Stimulated activated CD8-positive, alpha-beta memory T cell treated with anti-CD3 and anti-CD28 coated beads, Interleukin-15, amount 100 ng/mL, for 24 hours (primary cell): ENCODE measurements around the gene AMACR.
"Not testable (repeated sequence)": the region's sequence is repeated elsewhere in the genome, so short reads cannot be mapped to it uniquely, and the experiment has no call there.

Source experiments
- DNase-seq: peaks from one replicate; pipeline ENCODE4 v3.0.0-alpha.2; 2020; ENCODE audit warnings: low read depth

Gene AMACR

DNA sequence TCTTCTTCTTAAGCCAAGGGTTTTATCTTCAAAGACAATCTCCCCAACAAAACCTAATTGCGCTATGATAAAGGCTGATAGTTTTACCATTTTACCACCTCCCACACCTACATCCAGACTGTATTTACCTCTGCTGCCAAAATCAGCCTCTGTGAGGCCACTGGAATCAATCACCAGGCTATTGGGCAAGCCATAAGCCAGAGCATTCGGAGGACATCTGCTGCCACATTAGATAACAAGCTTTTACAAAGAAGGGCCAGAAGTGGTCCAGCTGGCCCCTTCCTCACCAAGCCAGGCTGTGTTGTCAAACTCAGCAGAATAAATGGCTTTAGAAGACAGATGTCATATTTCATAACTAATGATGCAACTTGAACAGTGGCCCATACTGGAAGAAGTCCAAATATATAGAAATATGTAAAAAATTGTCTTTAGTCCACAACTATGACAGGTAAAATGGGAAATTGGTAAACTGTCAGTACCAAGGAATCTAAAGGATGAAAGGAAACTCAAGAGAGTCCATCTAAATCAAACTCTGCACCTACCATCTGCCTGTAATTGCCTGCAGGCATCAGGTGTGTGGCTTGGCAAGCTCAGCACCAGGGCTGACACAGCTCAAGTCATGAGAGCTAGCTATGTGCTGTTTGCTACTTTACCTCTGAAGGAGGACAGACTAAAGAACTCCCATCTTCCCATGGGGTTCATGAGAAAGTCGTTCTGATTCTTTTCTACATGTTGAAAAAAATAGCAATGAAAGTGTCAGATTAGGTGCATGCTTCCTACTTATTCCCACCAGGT, 39.4 kb downstream of the AMACR start:
- no peak for DNase-seq

GRCh38 chr5:33966805-33967204, 41.0 kb downstream of the AMACR start:
- no peak for DNase-seq

DNA sequence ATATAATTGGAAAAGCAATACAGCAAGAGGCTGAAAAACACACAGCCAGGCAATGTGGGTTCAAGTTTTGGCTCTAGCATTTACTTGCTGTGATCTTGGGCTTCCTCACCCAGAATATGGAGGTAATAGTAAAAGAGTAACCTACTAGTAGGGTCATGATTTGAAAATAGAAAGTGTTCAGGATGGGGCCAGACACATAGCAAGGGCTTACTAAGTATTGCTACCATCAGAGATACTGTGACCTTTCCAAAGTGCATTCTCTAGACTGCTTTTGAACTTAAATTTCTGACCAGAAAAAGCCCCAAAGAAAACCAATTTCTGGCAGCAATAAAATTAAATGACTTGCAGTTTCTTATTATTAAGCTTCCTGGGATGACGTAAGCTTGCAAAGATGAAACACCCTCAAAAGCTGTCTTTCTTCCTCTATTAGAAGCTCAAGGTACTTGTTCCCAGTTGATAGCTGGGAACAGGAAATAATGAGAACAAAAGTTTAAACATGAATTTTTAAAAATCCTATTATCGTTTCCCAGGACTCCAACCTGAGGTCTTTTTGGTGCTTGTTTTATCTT, 43.6 kb downstream of the AMACR start:
- DNase-seq: no peak

DNA sequence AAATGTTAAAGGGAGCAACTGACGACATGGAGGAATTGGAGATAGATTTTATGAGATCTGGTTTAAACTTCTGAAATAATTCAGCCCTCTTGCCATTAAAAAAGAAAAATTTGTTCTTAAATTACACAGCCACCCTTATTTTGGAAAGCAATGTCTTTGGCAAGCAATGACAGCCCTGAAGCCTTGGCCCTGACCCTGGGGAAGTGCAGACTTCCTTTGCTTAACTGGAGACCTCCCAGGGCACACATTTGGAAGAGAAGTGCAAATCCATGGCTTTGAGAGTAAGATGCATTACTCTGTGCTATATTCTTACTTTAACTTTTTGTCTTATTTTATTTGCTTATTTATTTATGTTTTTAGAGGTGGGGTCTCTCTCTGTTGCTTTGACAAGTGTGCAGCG, 49.7 kb downstream of the AMACR start:
- DNase-seq: no peak

- DNase-seq: no peak
These were observed 50.2 kb downstream of the AMACR start for GRCh38 chr5:33957577-33958150.

DNA sequence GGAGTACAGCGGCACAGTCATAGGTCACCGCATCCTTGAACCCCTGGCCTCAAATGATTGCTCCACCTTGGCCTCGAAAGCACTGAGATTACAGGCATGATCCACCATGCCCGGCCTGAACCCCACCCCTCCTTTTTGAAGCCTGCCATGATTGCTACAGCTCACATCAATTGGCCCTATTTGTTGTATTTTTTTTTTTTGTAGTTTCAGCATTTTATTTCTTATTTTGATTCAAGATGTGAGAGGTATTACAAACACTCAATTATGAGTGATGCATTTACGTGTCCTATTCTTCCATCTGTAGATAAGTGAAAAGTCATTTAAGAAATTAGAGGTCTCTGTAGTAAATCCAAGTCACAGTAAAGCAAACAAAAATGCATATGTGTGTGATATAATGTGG, 55.7 kb downstream of the AMACR start:
- not testable (repeated sequence) for DNase-seq

DNA sequence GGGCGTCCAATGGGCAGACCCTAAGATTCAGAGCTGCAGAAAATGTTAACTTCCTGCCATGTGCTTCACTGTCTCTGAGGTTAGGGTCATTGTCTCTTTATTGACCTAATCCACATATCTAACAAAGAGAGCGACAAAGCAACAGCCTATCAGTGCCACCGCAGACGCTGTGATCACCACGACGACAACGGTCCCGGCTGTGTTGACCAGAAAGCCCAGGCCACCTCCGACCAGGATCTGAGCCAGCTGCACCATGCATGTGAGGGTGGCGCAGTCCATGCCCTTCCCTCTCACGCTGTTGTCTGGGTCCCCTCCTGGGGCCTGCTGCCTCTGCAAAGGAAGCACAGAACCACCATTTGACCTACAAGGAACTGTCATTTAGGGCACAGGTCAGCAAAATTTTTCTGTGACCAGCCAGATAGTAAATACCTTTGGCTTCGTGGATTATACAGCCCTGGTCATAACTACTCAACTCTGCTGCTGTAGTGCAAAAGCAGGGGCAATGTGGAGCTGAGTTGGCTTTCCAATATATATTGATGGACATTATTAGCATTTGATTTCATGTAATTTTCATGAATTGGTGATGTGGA, 63.2 kb downstream of the AMACR start:
- DNase-seq: no peak

DNA sequence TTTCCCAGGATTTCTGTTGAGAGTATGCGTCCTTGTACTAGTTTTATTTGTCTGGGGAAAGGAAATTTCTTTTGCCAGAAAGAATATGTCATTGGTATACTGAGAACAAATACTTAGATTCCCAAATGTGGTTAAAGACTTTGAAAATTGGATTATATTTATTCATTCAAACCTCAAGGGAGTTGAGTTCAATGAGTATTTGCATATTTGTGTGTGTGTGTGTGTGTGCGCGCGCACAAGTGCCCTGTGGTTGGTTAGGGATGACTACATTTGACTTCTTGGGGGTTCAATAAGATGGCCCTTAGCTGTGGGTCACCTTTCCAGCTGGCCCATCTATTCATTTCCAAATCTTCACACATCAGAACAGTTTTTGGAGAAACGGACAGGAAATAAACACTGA, 66.8 kb downstream of the AMACR start:
- DNase-seq: no peak

DNA sequence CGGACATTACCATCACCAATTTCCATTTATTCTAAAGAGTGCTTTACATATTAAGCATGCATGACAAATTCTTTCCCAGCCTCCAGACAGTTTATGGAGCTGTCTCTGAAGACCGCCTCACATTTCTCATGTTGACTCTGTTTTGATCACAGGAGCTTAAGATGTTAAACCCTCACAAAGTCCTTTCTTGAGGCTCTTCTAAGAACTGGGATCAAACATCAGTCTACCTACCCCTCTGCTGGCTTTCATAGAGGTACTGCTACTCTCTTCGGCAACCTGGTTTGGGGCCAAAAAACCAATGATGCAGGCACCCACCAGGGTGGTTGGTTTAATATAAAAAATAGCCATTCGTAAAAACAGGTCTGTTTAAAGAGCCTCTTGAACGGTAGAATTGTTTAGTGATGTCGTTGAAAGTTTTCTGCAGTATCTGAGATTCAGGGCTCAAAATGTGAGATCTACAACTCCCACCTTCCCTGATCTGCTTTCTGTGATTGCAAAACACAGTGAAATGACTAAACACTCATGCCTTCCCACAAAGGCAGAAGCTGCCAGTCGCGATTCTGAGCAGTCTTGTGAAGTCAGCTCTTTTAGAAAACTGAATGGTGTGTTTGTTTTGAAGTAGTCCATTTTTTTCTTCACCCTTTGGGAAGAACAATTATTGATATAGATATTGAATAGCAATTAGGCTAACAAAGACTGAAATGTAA, 68.1 kb downstream of the AMACR start:
- no peak for DNase-seq

GRCh38 chr5:33938881-33939280, 69.0 kb downstream of the AMACR start:
- no peak for DNase-seq

- DNase-seq: no peak
These were observed 69.4 kb downstream of the AMACR start for GRCh38 chr5:33938507-33938796.

DNA sequence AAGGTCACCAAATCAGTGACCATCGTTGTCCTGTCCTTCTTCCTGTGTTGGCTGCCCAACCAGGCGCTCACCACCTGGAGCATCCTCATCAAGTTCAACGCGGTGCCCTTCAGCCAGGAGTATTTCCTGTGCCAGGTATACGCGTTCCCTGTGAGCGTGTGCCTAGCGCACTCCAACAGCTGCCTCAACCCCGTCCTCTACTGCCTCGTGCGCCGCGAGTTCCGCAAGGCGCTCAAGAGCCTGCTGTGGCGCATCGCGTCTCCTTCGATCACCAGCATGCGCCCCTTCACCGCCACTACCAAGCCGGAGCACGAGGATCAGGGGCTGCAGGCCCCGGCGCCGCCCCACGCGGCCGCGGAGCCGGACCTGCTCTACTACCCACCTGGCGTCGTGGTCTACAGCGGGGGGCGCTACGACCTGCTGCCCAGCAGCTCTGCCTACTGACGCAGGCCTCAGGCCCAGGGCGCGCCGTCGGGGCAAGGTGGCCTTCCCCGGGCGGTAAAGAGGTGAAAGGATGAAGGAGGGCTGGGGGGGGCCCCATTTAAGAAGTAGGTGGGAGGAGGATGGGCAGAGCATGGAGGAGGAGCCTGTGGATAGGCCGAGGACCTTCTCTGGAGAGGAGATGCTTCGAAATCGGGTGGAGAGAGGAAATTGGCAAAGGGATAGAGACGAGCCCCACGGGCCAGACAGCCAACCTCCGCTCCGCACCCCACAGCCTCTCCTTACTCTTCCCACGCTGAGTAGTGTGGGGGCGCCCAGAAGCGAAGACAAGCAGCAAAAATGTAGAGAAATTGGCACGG, 69.9 kb downstream of the AMACR start:
- no peak for DNase-seq

DNA sequence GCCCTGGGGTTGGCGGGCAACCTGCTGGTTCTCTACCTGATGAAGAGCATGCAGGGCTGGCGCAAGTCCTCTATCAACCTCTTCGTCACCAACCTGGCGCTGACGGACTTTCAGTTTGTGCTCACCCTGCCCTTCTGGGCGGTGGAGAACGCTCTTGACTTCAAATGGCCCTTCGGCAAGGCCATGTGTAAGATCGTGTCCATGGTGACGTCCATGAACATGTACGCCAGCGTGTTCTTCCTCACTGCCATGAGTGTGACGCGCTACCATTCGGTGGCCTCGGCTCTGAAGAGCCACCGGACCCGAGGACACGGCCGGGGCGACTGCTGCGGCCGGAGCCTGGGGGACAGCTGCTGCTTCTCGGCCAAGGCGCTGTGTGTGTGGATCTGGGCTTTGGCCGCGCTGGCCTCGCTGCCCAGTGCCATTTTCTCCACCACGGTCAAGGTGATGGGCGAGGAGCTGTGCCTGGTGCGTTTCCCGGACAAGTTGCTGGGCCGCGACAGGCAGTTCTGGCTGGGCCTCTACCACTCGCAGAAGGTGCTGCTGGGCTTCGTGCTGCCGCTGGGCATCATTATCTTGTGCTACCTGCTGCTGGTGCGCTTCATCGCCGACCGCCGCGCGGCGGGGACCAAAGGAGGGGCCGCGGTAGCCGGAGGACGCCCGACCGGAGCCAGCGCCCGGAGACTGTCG, 70.7 kb downstream of the AMACR start:
- no peak for DNase-seq

DNA sequence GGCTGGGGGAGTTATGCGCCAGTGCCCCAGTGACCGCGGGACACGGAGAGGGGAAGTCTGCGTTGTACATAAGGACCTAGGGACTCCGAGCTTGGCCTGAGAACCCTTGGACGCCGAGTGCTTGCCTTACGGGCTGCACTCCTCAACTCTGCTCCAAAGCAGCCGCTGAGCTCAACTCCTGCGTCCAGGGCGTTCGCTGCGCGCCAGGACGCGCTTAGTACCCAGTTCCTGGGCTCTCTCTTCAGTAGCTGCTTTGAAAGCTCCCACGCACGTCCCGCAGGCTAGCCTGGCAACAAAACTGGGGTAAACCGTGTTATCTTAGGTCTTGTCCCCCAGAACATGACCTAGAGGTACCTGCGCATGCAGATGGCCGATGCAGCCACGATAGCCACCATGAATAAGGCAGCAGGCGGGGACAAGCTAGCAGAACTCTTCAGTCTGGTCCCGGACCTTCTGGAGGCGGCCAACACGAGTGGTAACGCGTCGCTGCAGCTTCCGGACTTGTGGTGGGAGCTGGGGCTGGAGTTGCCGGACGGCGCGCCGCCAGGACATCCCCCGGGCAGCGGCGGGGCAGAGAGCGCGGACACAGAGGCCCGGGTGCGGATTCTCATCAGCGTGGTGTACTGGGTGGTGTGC, 71.4 kb downstream of the AMACR start, which contains the start of gene RXFP3:
Gene RXFP3, plus strand, starts transcription at position 6 of the 636 bp plus-strand sequence. Its CDS starts 355 bp downstream, at position 361.
- DNase-seq: no peak
